Ascending aorta (tissue), 2 donors: ENCODE results near the gene CPED1. TPM values are rescaled to one million over a fixed set of nuclear protein-coding genes. Genes with fewer than 3 reads are reported as not detected.
"Not testable (repeated sequence)": the region's sequence is repeated elsewhere in the genome, so short reads cannot be mapped to it uniquely, and the experiment has no call there.

Experiments
- DNase-seq, 2 donors: peaks; one replicate each; pipeline ENCODE4 v3.0.0-alpha.2; 2019; ENCODE audit warnings: low spot score in 2 of 2
- H3K27ac ChIP-seq, 2 donors: fragments of 200-600 bp; sonication (generic); one replicate each; pipeline ENCODE4 v1.5.1; 2016 to 2017; ENCODE audit warnings: mild to moderate bottlenecking in 1 of 2
- H3K27me3 ChIP-seq: fragments of 200-600 bp; sonication (generic); one replicate; pipeline ENCODE4 v1.5.1; 2017
- H3K36me3 ChIP-seq, 2 donors: fragments of 200-600 bp; sonication (generic); one replicate each; pipeline ENCODE4 v1.5.1; 2016
- H3K4me1 ChIP-seq, 2 donors: fragments of 200-600 bp; sonication (generic); one replicate each; pipeline ENCODE4 v1.5.1; 2016 to 2017; ENCODE audit warnings: mild to moderate bottlenecking in 1 of 2
- H3K4me3 ChIP-seq, 2 donors: fragments of 200-600 bp; sonication (generic); one replicate each; pipeline ENCODE4 v1.5.1; 2016 to 2017; ENCODE audit warnings: mild to moderate bottlenecking in 1 of 2
- H3K9me3 ChIP-seq, 2 donors: fragments of 200-600 bp; sonication (generic); one replicate each; pipeline ENCODE4 v1.5.1; 2016
- intact Hi-C: fragments of 100-400 bp; cut with DNase I; formaldehyde crosslinking; loops from one replicate; pipeline ENCODE4 v1.15.1; 2023
- total RNA-seq: library from RNA; depleted of rRNA; stranded (reverse); fragments of >200 nt; gene quantifications from one replicate; pipeline ENCODE4 v1.1.0, GENCODE V29; 2016
- TF ChIP-seq, protein P1 (sequence below), 3 experiments: fragments of 200-600 bp in 2 of 3; fragments of 450-650 bp in 1 of 3; sonication (generic) in 2 of 3; IDR thresholded peaks; one replicate each; pipeline ENCODE4 v1.5.1; 2016 to 2019; ENCODE audit warnings: antibody characterized with exemption in 3 of 3, mild to moderate bottlenecking in 1 of 3, moderate library complexity in 1 of 3

CPED1 gene
- total RNA-seq, 1 donor from 2014 or later: 69.5 TPM

DNA sequence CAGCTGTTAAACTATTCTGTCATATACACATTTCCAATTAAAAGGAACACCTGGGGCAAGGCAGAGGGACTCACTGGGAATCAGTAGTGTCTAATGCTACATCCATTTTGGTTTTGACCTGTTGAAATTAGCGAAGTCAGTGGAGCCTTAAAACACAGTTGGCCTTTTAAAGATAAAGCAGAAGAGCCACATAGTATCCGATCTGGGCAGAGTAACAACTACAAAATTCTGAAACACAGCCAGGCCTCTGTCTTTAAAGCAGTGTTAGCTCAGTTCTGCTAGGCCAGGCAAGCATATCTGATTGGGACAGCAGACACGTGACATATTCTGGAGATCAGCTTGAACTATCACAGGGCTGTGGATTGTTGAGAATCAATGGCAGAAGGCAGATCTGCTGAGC is 222.7 kb downstream of the CPED1 start:
- Histone ChIP-seq H3K27me3 (no peaks in the 10 kb centered on the region), H3K27ac (no peak overlapping the region), H3K4me3 (no peak overlapping the region), H3K9me3 (no peaks in the 10 kb centered on the region), H3K4me1 (peaks cover 0 to 5% of the 10 kb centered on the region in 2 donors), H3K36me3 (no peaks in the 10 kb centered on the region)
- DNase-seq: no peak
- intact Hi-C loops: no loop called here
- TF ChIP-seq, protein P1, sequence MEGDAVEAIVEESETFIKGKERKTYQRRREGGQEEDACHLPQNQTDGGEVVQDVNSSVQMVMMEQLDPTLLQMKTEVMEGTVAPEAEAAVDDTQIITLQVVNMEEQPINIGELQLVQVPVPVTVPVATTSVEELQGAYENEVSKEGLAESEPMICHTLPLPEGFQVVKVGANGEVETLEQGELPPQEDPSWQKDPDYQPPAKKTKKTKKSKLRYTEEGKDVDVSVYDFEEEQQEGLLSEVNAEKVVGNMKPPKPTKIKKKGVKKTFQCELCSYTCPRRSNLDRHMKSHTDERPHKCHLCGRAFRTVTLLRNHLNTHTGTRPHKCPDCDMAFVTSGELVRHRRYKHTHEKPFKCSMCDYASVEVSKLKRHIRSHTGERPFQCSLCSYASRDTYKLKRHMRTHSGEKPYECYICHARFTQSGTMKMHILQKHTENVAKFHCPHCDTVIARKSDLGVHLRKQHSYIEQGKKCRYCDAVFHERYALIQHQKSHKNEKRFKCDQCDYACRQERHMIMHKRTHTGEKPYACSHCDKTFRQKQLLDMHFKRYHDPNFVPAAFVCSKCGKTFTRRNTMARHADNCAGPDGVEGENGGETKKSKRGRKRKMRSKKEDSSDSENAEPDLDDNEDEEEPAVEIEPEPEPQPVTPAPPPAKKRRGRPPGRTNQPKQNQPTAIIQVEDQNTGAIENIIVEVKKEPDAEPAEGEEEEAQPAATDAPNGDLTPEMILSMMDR (IDR thresholded peaks at IDR 0.05): no peak

DNA sequence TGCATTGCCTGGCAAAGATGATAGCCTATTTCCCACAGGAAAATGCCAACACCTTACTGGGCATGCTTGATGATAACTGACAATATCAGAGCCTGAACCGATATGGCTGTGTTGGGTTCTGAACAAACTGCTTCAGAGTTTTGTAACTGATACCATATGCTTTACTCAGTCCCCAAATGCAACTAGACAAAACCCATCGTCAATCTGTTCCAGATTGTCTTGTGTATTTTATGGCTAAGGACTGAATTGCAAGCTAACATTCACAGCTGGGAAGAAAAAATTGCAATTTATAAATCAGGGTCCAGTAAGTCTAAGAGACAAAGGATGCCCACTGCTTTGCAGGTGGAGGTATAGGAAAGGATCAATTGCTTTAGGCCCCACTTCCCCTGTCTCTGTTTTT is 223.5 kb downstream of the CPED1 start:
- no peak overlapping the region for H3K4me3 ChIP-seq
- no peaks in the 10 kb centered on the region for H3K9me3 ChIP-seq
- H3K36me3 ChIP-seq: no peaks in the 10 kb centered on the region
- no peaks in the 10 kb centered on the region for H3K27me3 ChIP-seq
- TF ChIP-seq, protein P1 (IDR thresholded peaks at IDR 0.05): no peak
- intact Hi-C loops: no loop called here
- no peak for DNase-seq
- peaks cover 0 to 5% of the 10 kb centered on the region in 2 donors for H3K4me1 ChIP-seq
- H3K27ac ChIP-seq: no peak overlapping the region

DNA sequence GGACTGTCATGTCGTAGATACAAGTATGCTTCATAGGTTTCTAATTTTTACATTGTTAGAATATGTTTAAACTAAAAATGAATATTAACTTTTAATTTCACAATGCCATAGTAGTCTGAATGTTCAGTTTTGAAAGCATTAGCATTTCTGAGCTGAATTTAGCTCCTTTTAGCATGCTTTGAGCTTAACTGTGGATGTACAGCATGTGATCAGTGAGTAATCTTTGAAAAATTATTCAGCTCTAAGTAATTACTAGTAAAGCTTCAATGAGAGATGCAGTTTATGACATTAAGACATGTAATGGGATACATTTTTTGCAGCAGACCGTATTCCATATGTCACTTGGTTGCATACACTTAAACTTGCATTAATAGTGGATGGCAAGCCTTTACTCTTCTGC is 226.1 kb downstream of the CPED1 start:
- Histone ChIP-seq H3K36me3 (no peaks in the 10 kb centered on the region), H3K4me3 (no peak overlapping the region), H3K4me1 (peaks cover 0 to 5% of the 10 kb centered on the region in 2 donors), H3K27me3 (no peaks in the 10 kb centered on the region), H3K27ac (no peak overlapping the region), H3K9me3 (no peaks in the 10 kb centered on the region)
- intact Hi-C loops: no loop called here
- DNase-seq: no peak
- TF ChIP-seq, protein P1 (IDR thresholded peaks at IDR 0.05): no peak

DNA sequence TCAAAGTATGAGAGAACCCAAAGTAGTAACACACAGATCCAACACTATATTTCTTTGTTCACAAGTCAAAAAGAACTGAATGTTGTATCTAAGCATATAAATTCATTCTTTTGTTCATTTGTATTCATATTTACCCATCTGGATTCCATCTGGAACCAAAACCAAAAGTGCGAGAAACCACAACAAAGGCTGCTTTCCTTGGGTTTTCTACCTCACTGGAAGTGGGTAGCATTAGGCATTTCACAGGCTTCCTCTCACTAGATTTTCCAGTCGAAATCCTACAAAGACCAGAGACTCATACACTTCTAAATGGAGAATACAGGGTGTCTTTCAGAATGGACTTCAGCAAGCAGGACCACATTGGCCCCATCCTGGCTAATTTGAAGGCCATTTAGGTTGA is 230.5 kb downstream of the CPED1 start:
- Histone ChIP-seq H3K27ac (no peak overlapping the region), H3K36me3 (no peaks in the 10 kb centered on the region), H3K27me3 (no peaks in the 10 kb centered on the region), H3K4me3 (no peak overlapping the region), H3K4me1 (no peaks in the 10 kb centered on the region), H3K9me3 (peaks cover 0 to 14% of the 10 kb centered on the region in 2 donors)
- no peak for DNase-seq
- TF ChIP-seq, protein P1 (IDR thresholded peaks at IDR 0.05): no peak
- intact Hi-C loops: no loop called here

DNA sequence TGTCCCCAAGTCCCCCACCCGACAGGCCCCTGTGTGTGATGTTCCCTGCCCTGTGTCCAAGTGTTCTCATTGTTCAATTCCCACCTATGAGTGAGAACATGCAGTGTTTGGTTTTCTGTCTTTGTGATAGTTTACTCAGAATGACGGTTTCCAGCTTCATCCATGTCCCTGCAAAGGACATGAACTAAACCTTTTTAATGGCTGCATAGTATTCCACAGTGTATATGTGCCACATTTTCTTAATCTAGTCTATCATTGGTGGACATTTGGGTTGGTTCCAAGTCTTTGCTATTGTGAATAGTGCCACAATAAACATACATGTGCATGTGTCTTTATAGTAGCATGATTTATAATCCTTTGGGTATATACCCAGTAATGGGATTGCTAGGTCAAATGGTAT is 232.6 kb downstream of the CPED1 start:
- H3K4me3 ChIP-seq, H3K4me1 ChIP-seq, H3K27ac ChIP-seq, H3K36me3 ChIP-seq, intact Hi-C loops, DNase-seq, H3K27me3 ChIP-seq: not testable (repeated sequence)
- peaks cover 0 to 14% of the 10 kb centered on the region in 2 donors for H3K9me3 ChIP-seq

DNA sequence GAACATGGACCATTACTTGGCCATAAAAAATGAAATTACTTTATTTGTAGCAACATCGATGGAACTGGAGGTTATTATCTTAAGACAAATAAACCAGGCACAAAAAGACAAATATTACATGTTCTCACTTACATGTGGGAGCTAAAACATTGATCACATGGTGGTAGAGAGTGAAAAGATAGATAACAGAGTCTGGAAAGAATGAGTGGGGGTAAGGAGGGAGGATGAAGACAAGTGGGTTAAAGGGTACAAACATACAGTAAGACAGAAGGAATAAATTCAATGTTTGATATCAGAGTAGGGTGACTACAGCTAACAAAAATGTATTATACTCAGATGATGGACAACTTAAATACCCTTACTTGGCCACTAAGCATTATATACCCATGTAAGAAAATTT is 240.3 kb downstream of the CPED1 start:
- Histone ChIP-seq H3K27ac (no peak overlapping the region), H3K4me1 (peaks cover 0 to 3% of the 10 kb centered on the region in 2 donors), H3K4me3 (no peak overlapping the region), H3K27me3 (no peaks in the 10 kb centered on the region), H3K36me3 (no peaks in the 10 kb centered on the region), H3K9me3 (no peaks in the 10 kb centered on the region)
- TF ChIP-seq, protein P1 (IDR thresholded peaks at IDR 0.05): no peak
- DNase-seq: no peak
- intact Hi-C loops: no loop called here
